Liver (tissue), 3 donors: ENCODE measurements around the gene ANKRD29.

ENCODE experiments used
- EGR1 ChIP-seq, 2 donors: IDR thresholded peaks; 2 replicates each; pipeline ENCODE4 v1.6.1; 2016 to 2018; ENCODE audit warnings: antibody characterized with exemption in 2 of 2, low read depth in 2 of 2
- FOXA1 ChIP-seq: IDR thresholded peaks from 2 replicates; pipeline ENCODE4 v1.6.1; 2016; ENCODE audit warnings: antibody characterized with exemption
- GABPA ChIP-seq, 2 donors: IDR thresholded peaks in 1 of 2; conservative IDR thresholded peaks in 1 of 2; 2 replicates each; pipeline ENCODE4 v1.6.1; 2016; ENCODE audit warnings: antibody characterized with exemption in 2 of 2, mild to moderate bottlenecking in 1 of 2, moderate library complexity in 1 of 2
- JUND ChIP-seq, 2 donors: IDR thresholded peaks; 2 replicates each; pipeline ENCODE4 v1.6.1; 2016; ENCODE audit warnings: antibody characterized with exemption in 2 of 2
- MAX ChIP-seq: IDR thresholded peaks from 2 replicates; pipeline ENCODE4 v1.6.1; 2016; ENCODE audit warnings: antibody characterized with exemption
- RAD21 ChIP-seq, 2 donors: IDR thresholded peaks; 2 replicates each; pipeline ENCODE4 v1.6.1; 2016; ENCODE audit warnings: antibody characterized with exemption in 2 of 2, mild to moderate bottlenecking in 2 of 2
- RXRA ChIP-seq, 2 donors: IDR thresholded peaks; 2 replicates each; pipeline ENCODE4 v1.6.1; 2017 to 2018; ENCODE audit warnings: antibody characterized with exemption in 2 of 2, mild to moderate bottlenecking in 1 of 2
- SP1 ChIP-seq: IDR thresholded peaks from 2 replicates; pipeline ENCODE4 v1.6.1; 2018; ENCODE audit warnings: antibody characterized with exemption, mild to moderate bottlenecking
- ZBTB33 ChIP-seq: IDR thresholded peaks from 2 replicates; pipeline ENCODE4 v1.6.1; 2016; ENCODE audit warnings: antibody characterized with exemption
- TF ChIP-seq, protein P1 (sequence below): fragments of 150-350 bp; IDR thresholded peaks from 2 replicates; pipeline ENCODE4 v1.5.1; 2017; ENCODE audit warnings: improper control_type of control experiment, low read depth, low read length; ENCODE audit not compliant: missing input control
- donor health status: healthy.
- donor health status: healthy.

DNA sequence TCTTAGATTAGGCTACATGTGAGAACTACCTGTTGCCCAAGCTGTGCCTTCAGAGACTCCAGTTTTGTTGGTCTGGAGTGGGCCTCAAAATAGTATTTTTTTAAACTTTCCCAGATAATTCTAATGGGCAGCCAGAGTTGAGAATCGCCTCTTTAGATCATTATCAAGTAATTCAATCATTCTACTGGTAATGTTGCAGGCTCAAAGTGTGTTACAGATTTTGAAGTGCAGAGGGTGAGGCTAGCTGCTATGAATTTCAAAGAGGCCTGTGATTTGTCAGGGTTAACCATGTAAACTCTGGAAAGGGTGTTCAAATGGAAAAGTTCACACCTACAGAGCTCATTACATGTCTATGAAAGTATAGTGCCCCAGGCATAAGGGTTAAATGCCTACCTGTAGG lies 30.1 kb downstream of the ANKRD29 start:
- TF ChIP-seq RXRA (IDR thresholded peaks at IDR 0.05) (no peak), SP1 (no peak), FOXA1 (no peak), ZBTB33 (no peak), GABPA (IDR thresholded peaks at IDR 0.05 in 1 of 2, conservative IDR thresholded peaks at IDR 0.05 in 1 of 2) (no peak), JUND (IDR thresholded peaks at IDR 0.05) (no peak), EGR1 (IDR thresholded peaks at IDR 0.05; ENCODE audit: low read depth in 2 of 2) (no peak), RAD21 (IDR thresholded peaks at IDR 0.05) (no peak), MAX (no peak)
- TF ChIP-seq, protein P1, sequence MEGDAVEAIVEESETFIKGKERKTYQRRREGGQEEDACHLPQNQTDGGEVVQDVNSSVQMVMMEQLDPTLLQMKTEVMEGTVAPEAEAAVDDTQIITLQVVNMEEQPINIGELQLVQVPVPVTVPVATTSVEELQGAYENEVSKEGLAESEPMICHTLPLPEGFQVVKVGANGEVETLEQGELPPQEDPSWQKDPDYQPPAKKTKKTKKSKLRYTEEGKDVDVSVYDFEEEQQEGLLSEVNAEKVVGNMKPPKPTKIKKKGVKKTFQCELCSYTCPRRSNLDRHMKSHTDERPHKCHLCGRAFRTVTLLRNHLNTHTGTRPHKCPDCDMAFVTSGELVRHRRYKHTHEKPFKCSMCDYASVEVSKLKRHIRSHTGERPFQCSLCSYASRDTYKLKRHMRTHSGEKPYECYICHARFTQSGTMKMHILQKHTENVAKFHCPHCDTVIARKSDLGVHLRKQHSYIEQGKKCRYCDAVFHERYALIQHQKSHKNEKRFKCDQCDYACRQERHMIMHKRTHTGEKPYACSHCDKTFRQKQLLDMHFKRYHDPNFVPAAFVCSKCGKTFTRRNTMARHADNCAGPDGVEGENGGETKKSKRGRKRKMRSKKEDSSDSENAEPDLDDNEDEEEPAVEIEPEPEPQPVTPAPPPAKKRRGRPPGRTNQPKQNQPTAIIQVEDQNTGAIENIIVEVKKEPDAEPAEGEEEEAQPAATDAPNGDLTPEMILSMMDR, result no peak
